Measurements from ENCODE around the gene RPS26. TPM values are rescaled to one million over a fixed set of nuclear protein-coding genes. Genes with fewer than 3 reads are reported as not detected.

RPS26 gene
- total RNA-seq, 1 donor from 2014 or later = 25.7 TPM

- no peak for DNase-seq (ENCODE audit: low spot score in 2 of 2, unreplicated experiment in 2 of 2)
- Mint-ChIP-seq H3K4me1 (peaks cover 43% of the 10 kb centered on the region), H3K36me3 (no peaks in the 10 kb centered on the region), H3K4me3 (no peak overlapping the region), H3K27me3 (ENCODE audit: low read depth) (no peaks in the 10 kb centered on the region), H3K9me3 (no peaks in the 10 kb centered on the region), H3K27ac (no peak overlapping the region)
- no peak for TF ChIP-seq CTCF (IDR thresholded peaks at IDR 0.05; ENCODE audit: unreplicated experiment)
These were observed 31.6 kb upstream of the RPS26 start for GRCh38 chr12:56010111-56010570.

GRCh38 chr12:56011509-56012090 lies 30.1 kb upstream of the RPS26 start:
- Mint-ChIP-seq H3K4me3 (no peak overlapping the region), H3K27me3 (ENCODE audit: low read depth) (no peaks in the 10 kb centered on the region), H3K36me3 (no peaks in the 10 kb centered on the region), H3K4me1 (peaks cover 54% of the 10 kb centered on the region), H3K9me3 (no peaks in the 10 kb centered on the region), H3K27ac (no peak overlapping the region)
- DNase-seq (ENCODE audit: low spot score in 2 of 2, unreplicated experiment in 2 of 2) = no peak
- no peak for TF ChIP-seq CTCF (IDR thresholded peaks at IDR 0.05; ENCODE audit: unreplicated experiment)

- Mint-ChIP-seq H3K4me3 (no peak overlapping the region), H3K27ac (peak overlapping the region; percentile 83), H3K27me3 (ENCODE audit: low read depth) (no peaks in the 10 kb centered on the region), H3K9me3 (no peaks in the 10 kb centered on the region), H3K36me3 (peaks cover 6% of the 10 kb centered on the region), H3K4me1 (peaks cover 43% of the 10 kb centered on the region)
- DNase-seq (ENCODE audit: low spot score in 2 of 2, unreplicated experiment in 2 of 2) = no peak
- no peak for TF ChIP-seq CTCF (IDR thresholded peaks at IDR 0.05; ENCODE audit: unreplicated experiment)
These were observed 28.2 kb upstream of the RPS26 start for GRCh38 chr12:56013482-56013881.

GRCh38 chr12:56014205-56014604 lies 27.5 kb upstream of the RPS26 start:
- Mint-ChIP-seq H3K4me3 (no peak overlapping the region), H3K36me3 (peaks cover 6% of the 10 kb centered on the region), H3K4me1 (peaks cover 40% of the 10 kb centered on the region), H3K27me3 (ENCODE audit: low read depth) (no peaks in the 10 kb centered on the region), H3K27ac (peak overlapping the region; percentile 88), H3K9me3 (no peaks in the 10 kb centered on the region)
- no peak for TF ChIP-seq CTCF (IDR thresholded peaks at IDR 0.05; ENCODE audit: unreplicated experiment)
- no peak for DNase-seq (ENCODE audit: low spot score in 2 of 2, unreplicated experiment in 2 of 2)

GRCh38 chr12:56017181-56017580 lies 24.5 kb upstream of the RPS26 start:
- H3K27ac Mint-ChIP-seq = peak overlapping the region; percentile 12
- H3K27me3 Mint-ChIP-seq (ENCODE audit: low read depth) = no peaks in the 10 kb centered on the region
- peaks cover 6% of the 10 kb centered on the region for H3K36me3 Mint-ChIP-seq
- no peaks in the 10 kb centered on the region for H3K9me3 Mint-ChIP-seq
- H3K4me3 Mint-ChIP-seq = no peak overlapping the region
- no peak for DNase-seq (ENCODE audit: low spot score in 2 of 2, unreplicated experiment in 2 of 2)
- no peak for TF ChIP-seq CTCF (IDR thresholded peaks at IDR 0.05; ENCODE audit: unreplicated experiment)
- peaks cover 50% of the 10 kb centered on the region for H3K4me1 Mint-ChIP-seq

GRCh38 chr12:56018356-56018755 lies 23.4 kb upstream of the RPS26 start:
- Mint-ChIP-seq H3K4me3 (no peak overlapping the region), H3K27ac (peak overlapping the region; percentile 76), H3K36me3 (peaks cover 6% of the 10 kb centered on the region), H3K27me3 (ENCODE audit: low read depth) (no peaks in the 10 kb centered on the region), H3K9me3 (no peaks in the 10 kb centered on the region), H3K4me1 (peaks cover 56% of the 10 kb centered on the region)
- DNase-seq (ENCODE audit: low spot score in 2 of 2, unreplicated experiment in 2 of 2) = no peak
- no peak for TF ChIP-seq CTCF (IDR thresholded peaks at IDR 0.05; ENCODE audit: unreplicated experiment)
